WTC11 (cell line): Measurements from ENCODE around the gene RGS6.

Experiments used
- FOXK1 ChIP-seq: sonication (generic); formaldehyde crosslinking; IDR thresholded peaks from 2 replicates; pipeline ENCODE4 v1.8.0; 2022; ENCODE audit warnings: mild to moderate bottlenecking, moderate library complexity, missing genetic modification reagents
- SMAD4 ChIP-seq: sonication (generic); formaldehyde crosslinking; IDR thresholded peaks from 2 replicates; pipeline ENCODE4 v1.8.0; 2022; ENCODE audit warnings: mild to moderate bottlenecking, missing genetic modification reagents
- TEAD4 ChIP-seq: sonication (generic); formaldehyde crosslinking; IDR thresholded peaks from 2 replicates; pipeline ENCODE4 v1.8.0; 2022; ENCODE audit warnings: mild to moderate bottlenecking, missing genetic modification reagents
- ZNF396 ChIP-seq: fragments of 250-450 bp; sonication (Bioruptor Pico); IDR thresholded peaks from 2 replicates; pipeline ENCODE4 v1.8.0; 2021; ENCODE audit warnings: mild to moderate bottlenecking, moderate library complexity, borderline replicate concordance
- TF ChIP-seq, protein P1 (sequence below): fragments of 200-600 bp; IDR thresholded peaks from 2 replicates; pipeline ENCODE4 v1.8.0; 2022; ENCODE audit warnings: antibody characterized with exemption
- TF ChIP-seq, protein P2 (sequence below): sonication (generic); formaldehyde crosslinking; IDR thresholded peaks from 2 replicates; pipeline ENCODE4 v1.8.1; 2022; ENCODE audit warnings: mild to moderate bottlenecking, missing genetic modification reagents, moderate library complexity, borderline replicate concordance
- TF ChIP-seq, protein P3 (sequence below): sonication (generic); formaldehyde crosslinking; IDR thresholded peaks from 2 replicates; pipeline ENCODE4 v1.8.1; 2023; ENCODE audit warnings: mild to moderate bottlenecking, moderate library complexity, missing genetic modification reagents
- TF ChIP-seq, protein P4 (sequence below): sonication (generic); formaldehyde crosslinking; IDR thresholded peaks from 2 replicates; pipeline ENCODE4 v1.8.1; 2022; ENCODE audit warnings: missing genetic modification reagents, borderline replicate concordance
- TF ChIP-seq, protein P5 (sequence below): sonication (generic); formaldehyde crosslinking; IDR thresholded peaks from 2 replicates; pipeline ENCODE4 v1.8.1; 2023; ENCODE audit warnings: mild to moderate bottlenecking, missing genetic modification reagents, borderline replicate concordance

DNA sequence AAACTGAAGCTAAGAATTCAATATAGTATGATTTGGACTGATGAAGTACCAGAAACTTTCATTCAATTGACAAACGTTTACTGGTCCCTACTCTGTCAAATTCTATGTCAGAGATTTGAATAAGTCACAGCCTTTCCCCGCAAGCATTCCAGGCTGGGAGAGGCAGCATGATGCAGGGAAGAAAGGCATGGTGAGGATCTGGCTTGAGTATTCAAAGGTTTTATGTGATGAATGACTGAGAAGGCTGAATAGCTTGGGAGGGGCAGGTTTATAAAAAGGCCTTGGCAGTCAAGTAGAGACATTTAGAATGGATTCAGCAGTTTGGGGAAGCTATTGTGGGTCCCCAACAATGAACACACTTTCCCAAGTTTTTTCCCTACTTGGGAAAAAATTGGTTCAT is 529.8 kb downstream of the RGS6 start:
- TF ChIP-seq ZNF396 (no peak), FOXK1 (CRISPR knock-in tag) (no peak), TEAD4 (no peak), SMAD4 (CRISPR knock-in tag) (no peak)
- TF ChIP-seq, protein P1, sequence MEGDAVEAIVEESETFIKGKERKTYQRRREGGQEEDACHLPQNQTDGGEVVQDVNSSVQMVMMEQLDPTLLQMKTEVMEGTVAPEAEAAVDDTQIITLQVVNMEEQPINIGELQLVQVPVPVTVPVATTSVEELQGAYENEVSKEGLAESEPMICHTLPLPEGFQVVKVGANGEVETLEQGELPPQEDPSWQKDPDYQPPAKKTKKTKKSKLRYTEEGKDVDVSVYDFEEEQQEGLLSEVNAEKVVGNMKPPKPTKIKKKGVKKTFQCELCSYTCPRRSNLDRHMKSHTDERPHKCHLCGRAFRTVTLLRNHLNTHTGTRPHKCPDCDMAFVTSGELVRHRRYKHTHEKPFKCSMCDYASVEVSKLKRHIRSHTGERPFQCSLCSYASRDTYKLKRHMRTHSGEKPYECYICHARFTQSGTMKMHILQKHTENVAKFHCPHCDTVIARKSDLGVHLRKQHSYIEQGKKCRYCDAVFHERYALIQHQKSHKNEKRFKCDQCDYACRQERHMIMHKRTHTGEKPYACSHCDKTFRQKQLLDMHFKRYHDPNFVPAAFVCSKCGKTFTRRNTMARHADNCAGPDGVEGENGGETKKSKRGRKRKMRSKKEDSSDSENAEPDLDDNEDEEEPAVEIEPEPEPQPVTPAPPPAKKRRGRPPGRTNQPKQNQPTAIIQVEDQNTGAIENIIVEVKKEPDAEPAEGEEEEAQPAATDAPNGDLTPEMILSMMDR = no peak
- TF ChIP-seq, protein P2, sequence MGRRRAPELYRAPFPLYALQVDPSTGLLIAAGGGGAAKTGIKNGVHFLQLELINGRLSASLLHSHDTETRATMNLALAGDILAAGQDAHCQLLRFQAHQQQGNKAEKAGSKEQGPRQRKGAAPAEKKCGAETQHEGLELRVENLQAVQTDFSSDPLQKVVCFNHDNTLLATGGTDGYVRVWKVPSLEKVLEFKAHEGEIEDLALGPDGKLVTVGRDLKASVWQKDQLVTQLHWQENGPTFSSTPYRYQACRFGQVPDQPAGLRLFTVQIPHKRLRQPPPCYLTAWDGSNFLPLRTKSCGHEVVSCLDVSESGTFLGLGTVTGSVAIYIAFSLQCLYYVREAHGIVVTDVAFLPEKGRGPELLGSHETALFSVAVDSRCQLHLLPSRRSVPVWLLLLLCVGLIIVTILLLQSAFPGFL (CRISPR knock-in tag) = no peak
- TF ChIP-seq, protein P3, sequence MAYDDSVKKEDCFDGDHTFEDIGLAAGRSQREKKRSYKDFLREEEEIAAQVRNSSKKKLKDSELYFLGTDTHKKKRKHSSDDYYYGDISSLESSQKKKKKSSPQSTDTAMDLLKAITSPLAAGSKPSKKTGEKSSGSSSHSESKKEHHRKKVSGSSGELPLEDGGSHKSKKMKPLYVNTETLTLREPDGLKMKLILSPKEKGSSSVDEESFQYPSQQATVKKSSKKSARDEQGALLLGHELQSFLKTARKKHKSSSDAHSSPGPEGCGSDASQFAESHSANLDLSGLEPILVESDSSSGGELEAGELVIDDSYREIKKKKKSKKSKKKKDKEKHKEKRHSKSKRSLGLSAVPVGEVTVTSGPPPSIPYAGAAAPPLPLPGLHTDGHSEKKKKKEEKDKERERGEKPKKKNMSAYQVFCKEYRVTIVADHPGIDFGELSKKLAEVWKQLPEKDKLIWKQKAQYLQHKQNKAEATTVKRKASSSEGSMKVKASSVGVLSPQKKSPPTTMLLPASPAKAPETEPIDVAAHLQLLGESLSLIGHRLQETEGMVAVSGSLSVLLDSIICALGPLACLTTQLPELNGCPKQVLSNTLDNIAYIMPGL (CRISPR knock-in tag) = no peak
- TF ChIP-seq, protein P4, sequence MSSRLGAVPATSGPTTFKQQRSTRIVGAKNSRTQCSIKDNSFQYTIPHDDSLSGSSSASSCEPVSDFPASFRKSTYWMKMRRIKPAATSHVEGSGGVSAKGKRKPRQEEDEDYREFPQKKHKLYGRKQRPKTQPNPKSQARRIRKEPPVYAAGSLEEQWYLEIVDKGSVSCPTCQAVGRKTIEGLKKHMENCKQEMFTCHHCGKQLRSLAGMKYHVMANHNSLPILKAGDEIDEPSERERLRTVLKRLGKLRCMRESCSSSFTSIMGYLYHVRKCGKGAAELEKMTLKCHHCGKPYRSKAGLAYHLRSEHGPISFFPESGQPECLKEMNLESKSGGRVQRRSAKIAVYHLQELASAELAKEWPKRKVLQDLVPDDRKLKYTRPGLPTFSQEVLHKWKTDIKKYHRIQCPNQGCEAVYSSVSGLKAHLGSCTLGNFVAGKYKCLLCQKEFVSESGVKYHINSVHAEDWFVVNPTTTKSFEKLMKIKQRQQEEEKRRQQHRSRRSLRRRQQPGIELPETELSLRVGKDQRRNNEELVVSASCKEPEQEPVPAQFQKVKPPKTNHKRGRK = no peak
- TF ChIP-seq, protein P5, sequence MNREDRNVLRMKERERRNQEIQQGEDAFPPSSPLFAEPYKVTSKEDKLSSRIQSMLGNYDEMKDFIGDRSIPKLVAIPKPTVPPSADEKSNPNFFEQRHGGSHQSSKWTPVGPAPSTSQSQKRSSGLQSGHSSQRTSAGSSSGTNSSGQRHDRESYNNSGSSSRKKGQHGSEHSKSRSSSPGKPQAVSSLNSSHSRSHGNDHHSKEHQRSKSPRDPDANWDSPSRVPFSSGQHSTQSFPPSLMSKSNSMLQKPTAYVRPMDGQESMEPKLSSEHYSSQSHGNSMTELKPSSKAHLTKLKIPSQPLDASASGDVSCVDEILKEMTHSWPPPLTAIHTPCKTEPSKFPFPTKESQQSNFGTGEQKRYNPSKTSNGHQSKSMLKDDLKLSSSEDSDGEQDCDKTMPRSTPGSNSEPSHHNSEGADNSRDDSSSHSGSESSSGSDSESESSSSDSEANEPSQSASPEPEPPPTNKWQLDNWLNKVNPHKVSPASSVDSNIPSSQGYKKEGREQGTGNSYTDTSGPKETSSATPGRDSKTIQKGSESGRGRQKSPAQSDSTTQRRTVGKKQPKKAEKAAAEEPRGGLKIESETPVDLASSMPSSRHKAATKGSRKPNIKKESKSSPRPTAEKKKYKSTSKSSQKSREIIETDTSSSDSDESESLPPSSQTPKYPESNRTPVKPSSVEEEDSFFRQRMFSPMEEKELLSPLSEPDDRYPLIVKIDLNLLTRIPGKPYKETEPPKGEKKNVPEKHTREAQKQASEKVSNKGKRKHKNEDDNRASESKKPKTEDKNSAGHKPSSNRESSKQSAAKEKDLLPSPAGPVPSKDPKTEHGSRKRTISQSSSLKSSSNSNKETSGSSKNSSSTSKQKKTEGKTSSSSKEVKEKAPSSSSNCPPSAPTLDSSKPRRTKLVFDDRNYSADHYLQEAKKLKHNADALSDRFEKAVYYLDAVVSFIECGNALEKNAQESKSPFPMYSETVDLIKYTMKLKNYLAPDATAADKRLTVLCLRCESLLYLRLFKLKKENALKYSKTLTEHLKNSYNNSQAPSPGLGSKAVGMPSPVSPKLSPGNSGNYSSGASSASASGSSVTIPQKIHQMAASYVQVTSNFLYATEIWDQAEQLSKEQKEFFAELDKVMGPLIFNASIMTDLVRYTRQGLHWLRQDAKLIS (CRISPR knock-in tag) = no peak
